H9 (cell line): ENCODE results near the gene PYDC1. TPM values are rescaled to one million over a fixed set of nuclear protein-coding genes. Genes with fewer than 3 reads are reported as not detected.
A peak's percentile ranks its signal among the peaks of the same experiment; 100 is the strongest.

Source experiments
- DNase-seq: peaks from one replicate; pipeline ENCODE4 v3.0.0-alpha.2; 2017
- H2AFZ ChIP-seq: one replicate; pipeline ENCODE4 v1.6.1; 2013; ENCODE audit warnings: mild to moderate bottlenecking, low read length, control low read depth, moderate library complexity
- H2AK5ac ChIP-seq: 2 replicates; pipeline ENCODE4 v1.6.1; 2013; ENCODE audit warnings: low read length, control low read depth, mixed read lengths; ENCODE audit not compliant: insufficient read length
- H2BK120ac ChIP-seq: one replicate; pipeline ENCODE4 v1.6.1; 2013; ENCODE audit warnings: low read depth, mild to moderate bottlenecking, low read length, control low read depth, inconsistent platforms; ENCODE audit not compliant: poor library complexity, severe bottlenecking
- H2BK12ac ChIP-seq: 2 replicates; pipeline ENCODE4 v1.6.1; 2013; ENCODE audit warnings: low read length, control low read depth, mixed read lengths, low read depth; ENCODE audit not compliant: insufficient read length
- H2BK15ac ChIP-seq: 2 replicates; pipeline ENCODE4 v1.6.1; 2013; ENCODE audit warnings: low read depth, low read length, control low read depth
- H2BK20ac ChIP-seq: one replicate; pipeline ENCODE4 v1.6.1; 2013; ENCODE audit warnings: low read depth, mild to moderate bottlenecking, low read length, control low read depth, inconsistent platforms; ENCODE audit not compliant: poor library complexity, severe bottlenecking
- H2BK5ac ChIP-seq: 2 replicates; pipeline ENCODE4 v1.6.1; 2013; ENCODE audit warnings: low read length, control low read depth, mixed read lengths; ENCODE audit not compliant: insufficient read length
- H3K14ac ChIP-seq: 2 replicates; pipeline ENCODE4 v1.6.1; 2013; ENCODE audit warnings: low read length, control low read depth; ENCODE audit not compliant: insufficient read depth
- H3K18ac ChIP-seq: 2 replicates; pipeline ENCODE4 v1.6.1; 2013; ENCODE audit warnings: low read depth, mild to moderate bottlenecking, mixed read lengths, low read length, control low read depth; ENCODE audit not compliant: insufficient read length
- H3K23ac ChIP-seq: 2 replicates; pipeline ENCODE4 v1.6.1; 2013; ENCODE audit warnings: low read length, control low read depth, mixed read lengths, low read depth; ENCODE audit not compliant: insufficient read length
- H3K23me2 ChIP-seq: 2 replicates; pipeline ENCODE4 v1.6.1; 2013; ENCODE audit warnings: low read depth, mild to moderate bottlenecking, mixed read lengths, low read length, control low read depth; ENCODE audit not compliant: insufficient read length, poor library complexity, severe bottlenecking
- H3K27ac ChIP-seq: 2 replicates; pipeline ENCODE4 v1.5.1; 2013; ENCODE audit warnings: low read length, control low read depth, mixed read lengths, low read depth; ENCODE audit not compliant: insufficient read length
- H3K27me3 ChIP-seq: 2 replicates; pipeline ENCODE4 v1.6.1; 2013; ENCODE audit warnings: low read length, control low read depth, inconsistent platforms; ENCODE audit not compliant: insufficient read depth
- H3K4ac ChIP-seq: 2 replicates; pipeline ENCODE4 v1.6.1; 2013; ENCODE audit warnings: low read depth, mild to moderate bottlenecking, control low read depth, inconsistent platforms, low read length, moderate library complexity
- H3K4me1 ChIP-seq: 2 replicates; pipeline ENCODE4 v1.6.1; 2013; ENCODE audit warnings: low read length, control low read depth, inconsistent platforms; ENCODE audit not compliant: insufficient read depth
- H3K4me2 ChIP-seq: 2 replicates; pipeline ENCODE4 v1.6.1; 2013; ENCODE audit warnings: low read length, control low read depth, mixed read lengths; ENCODE audit not compliant: insufficient read length, insufficient read depth
- H3K56ac ChIP-seq: 2 replicates; pipeline ENCODE4 v1.6.1; 2013; ENCODE audit warnings: low read depth, mild to moderate bottlenecking, mixed read lengths, low read length, control low read depth; ENCODE audit not compliant: insufficient read length
- H3K79me1 ChIP-seq: 2 replicates; pipeline ENCODE4 v1.6.1; 2013; ENCODE audit warnings: low read depth, mild to moderate bottlenecking, moderate library complexity, low read length, control low read depth, inconsistent platforms; ENCODE audit not compliant: insufficient read depth, poor library complexity, severe bottlenecking
- H3K79me2 ChIP-seq: 2 replicates; pipeline ENCODE4 v1.6.1; 2013; ENCODE audit warnings: low read length, control low read depth, inconsistent platforms; ENCODE audit not compliant: insufficient read depth
- H3K9ac ChIP-seq: 2 replicates; pipeline ENCODE4 v1.6.1; 2013; ENCODE audit warnings: low read length, control low read depth, mixed read lengths; ENCODE audit not compliant: insufficient read length; ENCODE audit errors: extremely low read depth
- H3K9me3 ChIP-seq: one replicate; pipeline ENCODE4 v1.6.1; 2013; ENCODE audit warnings: low read depth, low read length, inconsistent platforms; ENCODE audit not compliant: control insufficient read depth
- H3T11ph ChIP-seq: one replicate; pipeline ENCODE4 v1.6.1; 2013; ENCODE audit warnings: mild to moderate bottlenecking, low read length, control low read depth, inconsistent platforms
- H4K20me1 ChIP-seq: one replicate; pipeline ENCODE4 v1.6.1; 2013; ENCODE audit not compliant: control insufficient read depth, insufficient read length, insufficient read depth
- H4K5ac ChIP-seq: 2 replicates; pipeline ENCODE4 v1.6.1; 2013; ENCODE audit warnings: low read depth, mild to moderate bottlenecking, mixed read lengths, low read length, control low read depth; ENCODE audit not compliant: insufficient read length
- H4K8ac ChIP-seq: replicated peaks from 2 replicates; pipeline ENCODE4 v1.6.1; 2013; ENCODE audit warnings: low read length, control low read depth, mixed read lengths, low read depth; ENCODE audit not compliant: insufficient read length
- H4K91ac ChIP-seq: 2 replicates; pipeline ENCODE4 v1.6.1; 2013; ENCODE audit warnings: low read depth, mild to moderate bottlenecking, moderate library complexity, mixed read lengths, low read length, control low read depth; ENCODE audit not compliant: insufficient read length
- H3K27ac Mint-ChIP-seq, 3 experiments: 2 replicates in 2 of 3; 3 replicates in 1 of 3; pipeline ENCODE4 v1.8.0; 2020 to 2021; ENCODE audit warnings: mixed read lengths in 3 of 3, mild to moderate bottlenecking in 1 of 3, moderate library complexity in 1 of 3
- H3K27me3 Mint-ChIP-seq: 2 replicates; pipeline ENCODE4 v1.8.0; 2021; ENCODE audit warnings: low read depth, mild to moderate bottlenecking, moderate library complexity, mixed read lengths
- H3K36me3 Mint-ChIP-seq, 3 experiments: 2 replicates in 2 of 3; 3 replicates in 1 of 3; pipeline ENCODE4 v1.8.0; 2020 to 2021; ENCODE audit warnings: low read depth in 3 of 3, mixed read lengths in 3 of 3; ENCODE audit not compliant: insufficient read depth in 1 of 3
- H3K4me1 Mint-ChIP-seq, 2 experiments: 2 replicates each; pipeline ENCODE4 v1.8.0; 2020; ENCODE audit warnings: mixed read lengths in 2 of 2
- H3K4me3 Mint-ChIP-seq, 2 experiments: 2 replicates in 1 of 2; 3 replicates in 1 of 2; pipeline ENCODE4 v1.8.0; 2020 to 2021; ENCODE audit warnings: mild to moderate bottlenecking in 2 of 2, mixed read lengths in 2 of 2, moderate library complexity in 1 of 2
- H3K9me3 Mint-ChIP-seq, 2 experiments: 2 replicates in 1 of 2; 3 replicates in 1 of 2; pipeline ENCODE4 v1.8.0; 2020; ENCODE audit warnings: mild to moderate bottlenecking in 2 of 2, mixed read lengths in 2 of 2, moderate library complexity in 1 of 2
- CTCF ChIP-seq: fragments of 200-600 bp; sonication (generic); conservative IDR thresholded peaks from 3 replicates; pipeline ENCODE4 v1.8.0; 2021; ENCODE audit warnings: antibody characterized with exemption, mild to moderate bottlenecking
- WGBS: extraction: QIAGEN DNeasy Blood & Tissue Kit; methylation state at CpG from one replicate; pipeline ENCODE4 v1.1.7; 2013; ENCODE audit warnings: missing lambda C conversion rate, low lambda C conversion rate, mixed read lengths; ENCODE audit not compliant: insufficient read length; ENCODE audit errors: extremely low coverage; 5-methylcytosine and 5-hydroxymethylcytosine counted together
- total RNA-seq: library from RNA; stranded (reverse); gene quantifications from 2 replicates; pipeline ENCODE4 v1.2.1, GENCODE V29; 2021

Gene PYDC1
- total RNA-seq, 1 experiment from 2014 or later = 0.70 TPM

DNA sequence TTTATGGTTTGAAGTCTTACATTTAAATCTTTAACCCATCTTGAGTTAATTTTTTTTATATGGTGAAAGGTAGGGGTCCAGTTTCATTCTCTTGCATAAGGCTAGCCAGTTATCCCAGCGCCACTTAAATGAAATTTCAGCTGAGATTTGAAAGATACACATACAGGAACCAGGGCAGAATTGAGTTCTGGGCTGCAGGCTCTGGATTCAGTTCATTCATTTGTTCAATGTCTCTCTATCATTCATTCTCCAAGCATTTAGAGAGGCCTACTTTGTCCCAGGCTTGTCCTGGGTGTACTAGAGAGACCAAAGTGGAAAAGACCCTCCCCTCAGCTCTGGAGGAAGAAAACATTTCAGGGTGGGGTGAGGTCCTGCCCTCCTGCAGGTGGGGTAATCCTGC, 3.6 kb downstream of the PYDC1 start:
- WGBS = no CpG with 5 or more reads among the region's 1 CpG
- Histone ChIP-seq H3K23me2 (peaks cover 26% of the 10 kb centered on the region), H2BK5ac (no peak overlapping the region), H2AK5ac (no peak overlapping the region), H3K27me3 (peaks cover 15% of the 10 kb centered on the region; the same call in 1 of the 2 replicates), H3T11ph (no peak overlapping the region), H3K9ac (no peak overlapping the region), H4K91ac (no peak overlapping the region), H3K14ac (no peak overlapping the region), H2BK120ac (no peak overlapping the region), H3K9me3 (no peaks in the 10 kb centered on the region), H3K18ac (no peak overlapping the region), H2AFZ (no peak overlapping the region), H4K8ac (no peak overlapping the region), H3K79me2 (no peaks in the 10 kb centered on the region), H3K27ac (no peak overlapping the region), H4K20me1 (no peaks in the 10 kb centered on the region), H4K5ac (no peak overlapping the region), H2BK15ac (no peak overlapping the region), H2BK12ac (no peak overlapping the region), H2BK20ac (no peak overlapping the region), H3K79me1 (no peaks in the 10 kb centered on the region), H3K4ac (no peak overlapping the region), H3K56ac (no peak overlapping the region), H3K4me2 (no peak overlapping the region), H3K23ac (no peak overlapping the region), H3K4me1 (no peaks in the 10 kb centered on the region)
- Mint-ChIP-seq H3K27ac (no peak overlapping the region), H3K27me3 (peaks cover 59% of the 10 kb centered on the region), H3K36me3 (no peaks in the 10 kb centered on the region; a peak in 1 of 7 replicates), H3K4me3 (peak overlapping the region in 1 of 2 experiments; percentile 63; a peak in 1 of 5 replicates), H3K4me1 (peaks cover 23 to 24% of the 10 kb centered on the region in 2 experiments), H3K9me3 (no peaks in the 10 kb centered on the region; a peak in 1 of 5 replicates)
- TF ChIP-seq CTCF = no peak
- no peak for DNase-seq
